ENCODE results near the gene TMEM8B. TPM values are rescaled to one million over a fixed set of nuclear protein-coding genes. Genes with fewer than 3 reads are reported as not detected.

TMEM8B gene
- total RNA-seq, 1 experiment from 2014 or later = 6.4 TPM

DNA sequence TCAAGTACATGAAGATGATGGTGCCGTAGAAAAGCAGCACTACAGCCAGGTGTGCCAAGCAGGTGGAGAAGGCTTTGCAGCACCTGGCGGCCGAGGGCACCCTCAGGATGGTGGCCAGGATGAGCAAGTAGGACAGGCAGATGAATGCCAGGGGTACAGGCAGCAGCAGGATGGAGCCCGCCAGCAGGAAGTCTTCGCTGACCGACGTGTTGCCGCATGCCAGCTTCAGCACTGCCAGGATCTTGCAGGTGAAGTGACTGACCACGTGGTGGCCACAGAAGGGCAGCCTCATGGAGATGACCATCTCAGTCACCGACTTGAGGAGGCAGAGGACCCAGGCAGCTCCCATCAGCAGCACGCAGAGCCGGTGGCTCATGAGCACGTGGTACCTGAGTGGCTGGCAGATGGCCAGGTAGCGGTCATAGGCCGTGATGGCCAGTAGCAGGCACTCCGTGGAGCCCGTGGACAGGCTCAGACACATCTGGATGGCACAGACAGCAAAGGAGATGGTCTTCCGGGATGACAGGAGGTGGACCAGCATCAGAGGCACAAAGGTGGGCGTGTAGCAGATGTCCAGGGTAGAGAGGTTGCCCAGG, 40.7 kb downstream of the TMEM8B start:
- BruUV-seq (replicated peaks) = no TSS peak

DNA sequence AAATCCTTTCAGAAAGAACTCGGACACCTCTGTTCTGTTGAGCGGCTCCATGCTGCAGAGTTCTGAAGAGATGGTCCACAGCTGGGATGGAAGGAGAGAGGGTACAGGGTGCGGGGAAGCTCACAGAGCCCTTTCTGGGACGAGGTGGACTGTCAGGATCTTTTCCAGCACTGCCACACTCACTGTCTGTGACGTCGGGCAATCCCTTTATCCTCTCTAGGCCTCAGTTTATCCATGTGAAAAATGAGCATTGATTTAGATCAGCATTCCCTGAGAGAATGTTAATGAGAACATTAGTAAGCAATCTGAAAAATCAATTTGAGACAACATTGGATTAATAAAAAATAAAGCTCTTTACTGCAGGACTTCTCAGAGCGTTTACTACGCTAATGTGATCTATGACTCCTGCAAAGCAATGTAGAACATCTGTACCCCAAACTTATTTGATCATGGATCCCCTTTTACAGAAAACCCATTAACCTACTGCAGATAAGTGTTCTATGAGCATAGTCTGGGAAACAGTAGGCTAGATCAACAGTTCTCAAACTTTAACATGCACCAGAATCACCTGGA, 41.4 kb downstream of the TMEM8B start, which contains the start of gene OR13J1:
TSS of gene OR13J1 (minus strand) at position 51 of the 573 bp plus-strand sequence. CDS start at position 51, 0 bp downstream.
- Histone ChIP-seq H2AFZ (no peak within 1 kb of the TSS), H3K4me2 (no peak within 1 kb of the TSS; the same call in 1 of the 2 replicates), H3F3A (ENCODE audit: insufficient read depth, low read depth) (no peaks in the 10 kb centered on the region), H3K4me3 (no peak within 1 kb of the TSS), H3K27ac (no peak within 1 kb of the TSS), H3K9me3 (ENCODE audit: insufficient read depth, low read depth) (no peaks in the 10 kb centered on the region), H3K9me2 (ENCODE audit: insufficient read depth) (no peaks in the 10 kb centered on the region), H3K4me1 (replicated peaks; ENCODE audit: insufficient read depth) (peaks cover 5% of the 10 kb centered on the region; the same call in 1 of the 2 replicates), H3K79me2 (ENCODE audit: low read depth) (no peaks in the 10 kb centered on the region), H4K20me1 (ENCODE audit: insufficient read depth) (no peaks in the 10 kb centered on the region), H3K27me3 (ENCODE audit: insufficient read depth, low read depth) (no peaks in the 10 kb centered on the region), H3K36me3 (ENCODE audit: low read depth) (no peaks in the 10 kb centered on the region)
- no peak for DNase-seq
- CTCF ChIA-PET = interaction anchor here (0.6 kb wide), 1 partner anchor 12 kb away, joined by 3 read pairs; no protein-coding TSS in a partner anchor
- intact Hi-C loops (cut with micrococcal nuclease; ENCODE audit: unreplicated experiment) = no loop called here
- no TSS peak for BruUV-seq (replicated peaks)
- TF ChIP-seq, protein P1, sequence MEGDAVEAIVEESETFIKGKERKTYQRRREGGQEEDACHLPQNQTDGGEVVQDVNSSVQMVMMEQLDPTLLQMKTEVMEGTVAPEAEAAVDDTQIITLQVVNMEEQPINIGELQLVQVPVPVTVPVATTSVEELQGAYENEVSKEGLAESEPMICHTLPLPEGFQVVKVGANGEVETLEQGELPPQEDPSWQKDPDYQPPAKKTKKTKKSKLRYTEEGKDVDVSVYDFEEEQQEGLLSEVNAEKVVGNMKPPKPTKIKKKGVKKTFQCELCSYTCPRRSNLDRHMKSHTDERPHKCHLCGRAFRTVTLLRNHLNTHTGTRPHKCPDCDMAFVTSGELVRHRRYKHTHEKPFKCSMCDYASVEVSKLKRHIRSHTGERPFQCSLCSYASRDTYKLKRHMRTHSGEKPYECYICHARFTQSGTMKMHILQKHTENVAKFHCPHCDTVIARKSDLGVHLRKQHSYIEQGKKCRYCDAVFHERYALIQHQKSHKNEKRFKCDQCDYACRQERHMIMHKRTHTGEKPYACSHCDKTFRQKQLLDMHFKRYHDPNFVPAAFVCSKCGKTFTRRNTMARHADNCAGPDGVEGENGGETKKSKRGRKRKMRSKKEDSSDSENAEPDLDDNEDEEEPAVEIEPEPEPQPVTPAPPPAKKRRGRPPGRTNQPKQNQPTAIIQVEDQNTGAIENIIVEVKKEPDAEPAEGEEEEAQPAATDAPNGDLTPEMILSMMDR (conservative IDR thresholded peaks at IDR 0.05) = no peak
- no peak for TF ChIP-seq EZH2 (IDR thresholded peaks at IDR 0.05; ENCODE audit: low read depth)
- POLR2A ChIA-PET (ENCODE audit: unreplicated experiment) = no interaction called here

More for the DNA sequence above, 40.7 kb downstream of the TMEM8B start:
- no peak overlapping the region for H3K4me3 ChIP-seq
- no peaks in the 10 kb centered on the region for H3K9me3 ChIP-seq (ENCODE audit: insufficient read depth, low read depth)
- no peak for TF ChIP-seq EZH2 (IDR thresholded peaks at IDR 0.05; ENCODE audit: low read depth)
- TF ChIP-seq, protein P1 (conservative IDR thresholded peaks at IDR 0.05) = no peak
- H3F3A ChIP-seq (ENCODE audit: insufficient read depth, low read depth) = no peaks in the 10 kb centered on the region
- no peak for DNase-seq
- intact Hi-C loops (cut with micrococcal nuclease; ENCODE audit: unreplicated experiment) = no loop called here
- H3K27me3 ChIP-seq (ENCODE audit: insufficient read depth, low read depth) = no peaks in the 10 kb centered on the region
- no peak overlapping the region for H3K27ac ChIP-seq
- H2AFZ ChIP-seq = no peak overlapping the region
- no peaks in the 10 kb centered on the region for H3K79me2 ChIP-seq (ENCODE audit: low read depth)
- no peaks in the 10 kb centered on the region for H3K36me3 ChIP-seq (ENCODE audit: low read depth)
- CTCF ChIA-PET = interaction anchor here (0.6 kb wide), 1 partner anchor 13 kb away, joined by 3 read pairs; no protein-coding TSS in a partner anchor
- POLR2A ChIA-PET (ENCODE audit: unreplicated experiment) = no interaction called here
- peaks cover 5% of the 10 kb centered on the region; the same call in 1 of the 2 replicates for H3K4me1 ChIP-seq (replicated peaks; ENCODE audit: insufficient read depth)
- no peak overlapping the region for H3K4me2 ChIP-seq
- no peaks in the 10 kb centered on the region for H3K9me2 ChIP-seq (ENCODE audit: insufficient read depth)
- H4K20me1 ChIP-seq (ENCODE audit: insufficient read depth) = no peaks in the 10 kb centered on the region

DNA sequence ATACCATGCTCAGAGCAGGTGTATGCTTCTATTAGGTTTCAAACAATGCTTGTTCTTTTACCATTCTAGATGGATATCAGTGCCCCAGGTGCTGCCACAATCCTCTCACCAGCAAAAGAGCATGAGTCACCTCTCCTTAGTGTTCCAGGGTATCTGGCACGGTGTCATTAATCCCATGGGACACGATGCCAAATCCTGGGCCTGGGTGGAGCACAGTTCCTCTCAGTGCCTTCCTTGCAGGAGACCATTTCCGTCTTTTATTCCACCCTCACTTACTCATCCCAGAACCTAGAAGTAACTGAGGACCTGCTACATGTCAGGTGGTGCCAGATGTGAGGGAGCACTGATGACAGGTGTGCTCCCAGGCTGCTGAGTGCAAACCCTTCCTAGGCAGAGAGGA, 42.5 kb downstream of the TMEM8B start:
- TF ChIP-seq EZH2 (IDR thresholded peaks at IDR 0.05; ENCODE audit: low read depth) = no peak
- TF ChIP-seq, protein P1 (conservative IDR thresholded peaks at IDR 0.05) = no peak
- Histone ChIP-seq H3F3A (ENCODE audit: insufficient read depth, low read depth) (no peaks in the 10 kb centered on the region), H3K4me2 (no peak overlapping the region; the same call in 1 of the 2 replicates), H3K36me3 (ENCODE audit: low read depth) (no peaks in the 10 kb centered on the region), H3K27ac (no peak overlapping the region), H3K27me3 (ENCODE audit: insufficient read depth, low read depth) (no peaks in the 10 kb centered on the region), H2AFZ (no peak overlapping the region), H3K4me3 (no peak overlapping the region), H3K9me3 (ENCODE audit: insufficient read depth, low read depth) (no peaks in the 10 kb centered on the region), H3K79me2 (ENCODE audit: low read depth) (no peaks in the 10 kb centered on the region), H3K4me1 (replicated peaks; ENCODE audit: insufficient read depth) (peaks cover 5% of the 10 kb centered on the region; the same call in 1 of the 2 replicates), H3K9me2 (ENCODE audit: insufficient read depth) (no peaks in the 10 kb centered on the region), H4K20me1 (ENCODE audit: insufficient read depth) (no peaks in the 10 kb centered on the region)
- DNase-seq = peak; percentile 66 to 68
- ChIA-PET CTCF (no interaction called here), POLR2A (ENCODE audit: unreplicated experiment) (no interaction called here)
- intact Hi-C loops (cut with micrococcal nuclease; ENCODE audit: unreplicated experiment) = no loop called here
- no TSS peak for BruUV-seq (replicated peaks)
